Measurements from ENCODE around the gene MUC4.

MUC4 gene

DNA sequence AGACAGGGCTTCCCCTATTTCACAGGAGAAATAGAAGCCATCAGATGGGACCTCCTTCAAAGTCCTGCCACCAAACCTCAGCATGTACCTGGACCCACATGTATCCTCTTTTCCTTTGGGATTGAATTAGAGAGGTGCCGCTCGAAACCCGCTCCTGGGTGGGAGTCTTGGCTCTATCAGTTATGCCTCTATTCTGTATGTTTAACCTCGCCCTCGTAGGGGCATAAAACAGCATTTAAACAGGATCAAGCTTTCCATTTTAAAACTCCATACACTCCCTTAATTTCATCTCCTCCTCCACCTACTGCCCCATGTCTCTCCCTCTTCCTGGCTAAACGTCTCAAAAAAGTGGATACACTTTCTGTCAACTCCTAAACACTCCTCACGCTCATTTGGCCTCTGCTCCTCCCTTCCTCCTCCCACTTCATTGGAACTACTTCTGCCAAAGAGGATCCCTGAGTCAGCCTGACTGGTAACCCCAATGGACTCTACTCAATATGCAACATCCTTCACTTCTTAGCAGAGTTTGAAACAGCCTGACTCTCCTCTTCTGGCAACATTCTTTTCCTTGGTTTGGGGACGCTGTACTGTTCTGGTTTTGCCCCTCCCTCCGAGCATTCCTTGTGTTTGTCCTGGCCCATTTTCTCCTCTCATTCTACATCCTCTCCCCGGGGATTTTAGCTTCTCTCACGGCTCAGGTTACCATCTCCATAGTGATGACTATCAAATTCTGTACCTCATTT lies 114.0 kb downstream of the MUC4 start:
- no peak for DNase-seq
